T47D (cell line): Measurements from ENCODE around the gene SMPX.
A peak's percentile ranks its signal among the peaks of the same experiment; 100 is the strongest.

Experiments used
- DNase-seq, 2 experiments: peaks; one replicate each; pipeline versions ENCODE4 v3.0.0 to v3.0.0-alpha.2; 2011 to 2012; ENCODE audit warnings: low read depth in 1 of 2, low spot score in 1 of 2
- JUND ChIP-seq: IDR thresholded peaks from 2 replicates; pipeline ENCODE4 v1.6.1; 2012; ENCODE audit warnings: low read depth
- in situ Hi-C: cut with HindIII; loops from 2 replicates; pipeline ENCODE4 v1.10.0; 2016; ENCODE audit warnings: low sequenced_read_pairs, low pct_unique_long_range_greater_than_20kb

The SMPX gene

DNA sequence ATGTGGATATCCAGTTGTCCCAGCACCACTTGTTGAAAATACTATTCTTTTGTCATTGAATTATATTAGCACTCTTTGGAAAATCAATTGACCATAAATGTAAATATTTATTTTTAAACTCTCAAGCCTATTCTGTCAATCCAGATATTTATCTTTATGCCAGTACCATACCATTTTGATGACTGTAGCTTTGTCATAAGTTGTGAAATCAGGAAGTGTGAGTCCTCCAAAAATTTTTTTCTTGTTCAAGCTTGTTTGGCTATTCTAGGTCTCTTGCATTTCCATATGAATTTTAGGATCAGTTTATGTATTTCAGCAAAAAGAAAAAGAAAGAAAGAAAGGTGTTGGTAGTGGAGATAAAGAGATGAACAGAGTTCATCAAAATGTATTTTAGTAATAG lies 8.2 kb upstream of the SMPX start:
- in situ Hi-C loops = no loop called here
- DNase-seq = no peak
- no peak for TF ChIP-seq JUND

DNA sequence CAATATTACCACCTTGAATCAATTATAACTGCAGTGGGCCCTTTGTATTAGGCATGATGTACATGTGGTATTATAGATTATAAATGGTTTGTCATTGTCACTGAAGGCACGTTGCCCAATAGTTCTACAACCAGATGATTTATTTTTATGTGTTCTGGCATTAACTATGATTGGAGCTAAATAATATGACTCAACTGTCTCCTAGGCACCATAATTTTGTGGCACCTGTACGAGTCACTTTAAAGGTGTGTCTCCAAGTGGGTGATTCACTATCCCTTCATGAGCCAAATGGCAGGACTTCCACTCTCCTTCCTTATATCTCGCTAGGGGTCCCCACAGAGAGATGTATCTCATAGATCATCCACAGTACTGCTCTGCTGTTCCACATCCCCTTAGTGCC lies 6.1 kb upstream of the SMPX start:
- in situ Hi-C loops = no loop called here
- no peak for DNase-seq
- TF ChIP-seq JUND = no peak

DNA sequence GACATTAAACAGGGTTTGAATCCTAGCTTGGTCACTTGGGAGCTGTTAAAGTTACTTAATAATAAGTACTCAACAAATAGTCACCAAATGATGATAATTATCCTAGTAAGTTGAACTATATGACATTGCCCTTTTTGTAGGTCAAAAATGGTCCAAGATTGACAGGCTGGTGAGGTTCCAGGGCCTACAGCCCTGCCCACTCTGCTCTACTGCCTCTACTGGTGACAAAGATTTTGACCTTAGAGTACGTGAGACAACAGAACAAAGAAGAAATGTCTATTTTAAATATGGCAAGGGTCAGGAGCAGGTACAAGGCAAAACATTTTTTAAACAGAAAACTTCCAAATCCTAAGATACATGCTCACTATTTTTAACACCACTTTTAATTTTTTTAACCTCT lies 572 bp upstream of the SMPX start:
- TF ChIP-seq JUND = no peak
- no peak for DNase-seq
- in situ Hi-C loops = no loop called here

DNA sequence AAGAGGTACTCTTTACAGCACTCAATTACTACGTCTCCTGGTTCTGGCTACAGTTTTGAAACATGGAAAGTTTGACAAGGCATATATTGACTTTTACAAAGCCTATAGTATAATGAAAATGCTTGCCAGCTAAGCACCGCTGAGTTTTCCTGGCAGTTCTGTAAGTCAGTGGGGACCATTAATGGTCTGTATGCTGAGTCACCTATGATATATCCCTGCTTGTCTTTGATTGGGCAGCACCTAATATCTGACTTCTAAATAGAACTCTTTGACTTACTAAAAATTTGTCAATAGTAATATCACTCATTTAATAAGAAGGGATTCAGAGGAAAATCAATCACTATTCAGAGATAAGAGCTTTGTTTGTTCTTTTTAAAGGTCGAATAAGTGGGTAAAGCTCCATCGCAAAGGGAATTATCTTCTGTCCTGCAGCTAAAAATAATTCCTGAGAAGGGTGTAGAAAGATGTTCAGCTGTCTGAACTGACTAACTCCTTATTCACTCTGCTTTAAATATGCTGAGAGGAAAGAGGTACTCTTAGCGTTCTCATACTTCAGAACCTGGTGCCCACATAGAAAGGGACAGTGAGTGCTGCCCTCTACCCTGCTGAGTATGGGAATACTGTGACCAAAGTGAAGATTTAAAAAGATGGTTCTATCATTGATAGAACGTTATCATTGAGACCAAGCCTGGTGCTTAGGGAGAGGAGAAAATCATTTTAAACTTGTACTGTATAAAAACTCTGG lies 959 bp downstream of the SMPX start:
- in situ Hi-C loops = no loop called here
- DNase-seq = no peak
- TF ChIP-seq JUND = no peak

DNA sequence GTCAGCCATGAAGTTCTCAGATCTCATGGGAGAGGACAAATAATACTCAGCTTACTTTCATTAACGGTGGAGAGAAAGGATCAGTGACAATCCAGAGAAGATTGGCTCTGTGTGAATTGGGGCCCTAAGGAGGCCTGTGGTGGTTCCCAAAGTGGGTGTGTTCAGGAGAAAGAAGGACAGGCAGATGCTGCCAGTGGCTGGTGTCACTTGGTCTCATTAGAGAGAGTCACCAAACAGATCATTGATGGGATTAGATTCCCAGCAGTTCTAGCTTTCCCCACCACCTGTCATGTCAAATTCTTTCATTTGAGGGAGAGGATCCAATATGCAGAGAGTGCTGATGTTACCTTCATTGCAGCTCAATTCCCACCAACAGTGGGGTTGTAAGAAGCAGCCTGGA lies 8.0 kb downstream of the SMPX start:
- DNase-seq = no peak
- in situ Hi-C loops = no loop called here
- no peak for TF ChIP-seq JUND

DNA sequence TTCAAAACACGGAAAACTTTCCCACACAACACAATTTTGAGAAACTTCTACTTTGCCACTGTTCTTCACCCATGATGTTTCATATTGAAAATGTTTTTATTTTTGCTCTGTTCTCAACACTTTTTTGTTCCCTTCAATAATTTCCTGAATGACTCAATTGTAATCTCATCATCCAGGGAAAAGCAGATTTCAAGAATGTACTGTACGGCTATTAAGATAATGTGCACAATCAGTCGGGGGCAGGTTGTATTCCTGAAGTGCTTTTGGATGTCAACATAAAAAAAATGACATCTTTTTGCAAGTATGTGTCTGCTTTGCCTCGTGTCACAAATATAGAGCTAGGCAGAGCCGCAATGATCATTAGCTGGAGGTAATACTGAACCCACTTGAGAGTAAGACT lies 9.7 kb downstream of the SMPX start:
- TF ChIP-seq JUND = no peak
- in situ Hi-C loops = no loop called here
- no peak for DNase-seq

DNA sequence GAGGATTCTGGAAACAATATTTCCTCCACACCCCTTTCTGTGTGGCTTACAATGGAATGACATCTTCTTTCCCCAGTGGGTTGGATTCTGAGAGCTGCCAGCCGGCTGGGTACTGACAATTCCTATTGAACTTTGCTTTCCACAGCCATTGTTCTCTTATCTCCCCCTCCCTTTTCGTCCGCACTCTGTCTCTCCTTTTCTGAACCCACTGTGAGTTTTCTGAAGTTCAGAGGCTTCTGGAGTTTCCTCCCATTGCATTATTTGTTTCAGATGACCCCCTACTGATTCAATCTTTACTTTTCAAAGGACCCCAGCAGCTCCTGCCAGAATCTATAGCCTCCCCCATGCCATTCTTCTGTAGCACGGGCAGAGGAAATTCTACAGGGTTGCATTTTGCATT lies 10.4 kb downstream of the SMPX start:
- in situ Hi-C loops = no loop called here
- DNase-seq = no peak
- TF ChIP-seq JUND = no peak

DNA sequence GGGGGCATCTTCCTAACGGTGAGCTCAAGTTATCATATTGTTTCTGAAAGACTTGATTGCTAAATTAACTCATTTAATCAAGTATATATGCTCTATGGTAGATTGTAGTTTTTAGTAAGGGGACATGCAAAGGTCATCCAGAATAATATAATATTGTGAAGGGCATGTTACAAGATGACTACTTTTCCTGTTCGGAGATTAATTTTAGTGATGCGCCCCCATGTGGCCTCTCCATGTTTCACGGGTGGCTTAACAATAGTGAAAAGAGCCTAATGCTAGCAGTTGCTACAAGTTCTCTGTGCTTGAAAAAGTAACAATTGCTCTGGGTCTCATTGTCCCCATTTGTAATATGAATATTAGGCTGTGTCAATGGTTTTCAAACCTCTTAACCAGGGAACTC lies 12.2 kb downstream of the SMPX start:
- DNase-seq = peak in 1 of 2 experiments; percentile 39
- TF ChIP-seq JUND = no peak
- in situ Hi-C loops = no loop called here

DNA sequence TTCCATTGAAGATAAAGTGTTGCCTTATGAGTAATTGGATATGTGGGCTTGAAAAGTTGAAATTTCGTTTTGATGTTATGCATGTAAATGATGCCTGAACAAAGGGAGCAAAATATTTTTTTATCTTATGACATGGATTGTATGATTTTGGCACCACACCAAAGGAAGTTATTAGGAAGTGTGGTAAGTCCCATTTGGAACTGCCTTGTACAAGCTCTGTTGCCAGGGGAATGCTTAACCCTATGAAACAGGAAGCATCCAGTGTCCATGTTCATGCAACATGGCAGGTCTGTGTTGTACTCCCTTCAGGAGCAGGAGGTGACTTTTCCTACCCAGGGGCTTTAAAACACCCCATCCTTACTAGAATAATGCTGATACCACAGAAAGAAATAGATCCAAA lies 13.2 kb downstream of the SMPX start:
- in situ Hi-C loops = no loop called here
- DNase-seq = no peak
- no peak for TF ChIP-seq JUND

DNA sequence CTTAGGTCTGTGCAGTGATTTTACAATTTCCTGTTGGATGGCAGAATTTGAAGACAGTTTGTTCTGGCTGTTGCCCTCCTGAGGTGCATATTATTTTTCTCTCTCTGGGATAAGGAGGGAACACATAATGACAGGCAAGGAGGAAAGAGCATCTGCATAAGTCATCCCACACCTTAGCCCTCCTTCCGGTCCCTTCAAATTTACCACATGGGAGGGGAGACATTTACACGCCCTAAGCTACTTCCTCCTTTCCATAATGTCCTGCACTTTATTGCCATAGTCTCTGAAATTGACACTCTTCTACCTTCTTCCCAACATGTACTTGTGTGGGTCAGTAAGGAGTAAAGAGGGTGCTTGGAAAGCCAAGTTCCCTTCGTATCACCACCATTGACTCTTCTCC lies 13.9 kb downstream of the SMPX start:
- DNase-seq = no peak
- in situ Hi-C loops = no loop called here
- TF ChIP-seq JUND = no peak

DNA sequence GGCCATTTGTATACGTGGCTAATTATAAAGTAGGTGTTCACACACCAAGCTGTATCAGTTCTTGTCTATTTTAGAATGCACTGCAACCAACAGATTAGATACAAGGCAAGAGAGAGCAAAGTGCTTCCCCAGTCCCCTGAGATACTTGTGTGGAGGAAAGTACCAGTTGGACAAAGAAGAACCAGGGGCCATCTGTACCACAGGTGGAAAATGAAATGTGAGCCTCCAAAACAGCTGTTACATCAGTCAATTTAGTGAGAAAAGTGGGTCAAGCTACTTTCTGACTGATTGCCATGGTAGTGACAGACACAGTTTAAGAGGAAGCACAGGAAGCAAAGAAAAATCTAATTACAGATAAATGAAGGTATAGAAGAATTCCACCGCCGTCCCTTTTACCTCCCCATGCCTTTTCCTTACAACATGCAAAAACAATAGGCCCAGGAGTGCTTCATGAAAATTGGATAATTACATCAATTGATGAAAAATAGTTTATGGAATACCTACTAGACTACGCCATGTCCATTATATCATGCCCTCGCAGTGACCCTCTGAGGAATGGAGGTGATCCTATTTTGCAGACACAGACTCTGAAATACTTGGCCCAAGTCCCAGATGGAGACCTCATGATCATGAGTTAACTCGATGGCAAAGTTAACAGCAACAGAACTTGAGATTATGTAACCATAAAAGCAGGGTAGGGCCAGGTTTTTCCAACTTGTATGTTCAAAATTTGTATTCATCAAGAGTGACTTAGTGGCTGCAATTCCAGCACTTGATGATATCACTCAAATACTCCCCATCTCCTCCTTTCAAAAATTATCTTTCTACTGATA lies 15.8 kb downstream of the SMPX start:
- in situ Hi-C loops = no loop called here
- TF ChIP-seq JUND = no peak
- no peak for DNase-seq

DNA sequence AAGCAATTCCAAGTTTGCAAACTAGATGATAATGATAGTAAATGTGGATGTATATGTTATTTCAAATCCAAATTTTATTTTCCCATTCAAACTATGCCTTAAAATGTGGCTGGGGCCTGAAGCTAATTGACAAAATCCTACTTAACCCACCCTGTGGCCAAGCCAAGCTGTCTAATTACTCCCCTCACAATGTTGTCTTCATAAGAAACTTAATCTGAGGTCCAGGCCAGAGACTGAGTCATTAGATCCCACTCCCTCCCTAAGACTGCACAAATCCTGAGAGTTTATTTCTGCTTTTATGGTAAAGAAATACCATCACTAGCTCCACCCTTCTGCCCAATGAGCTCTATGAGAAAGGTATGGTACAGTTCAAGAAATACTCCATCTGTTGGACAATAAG lies 16.6 kb downstream of the SMPX start:
- in situ Hi-C loops = no loop called here
- no peak for DNase-seq
- no peak for TF ChIP-seq JUND
